ENCODE results near the gene UCK2.

- TF ChIP-seq CTCF (IDR thresholded peaks at IDR 0.05) (no peak), POLR2AphosphoS5 (IDR thresholded peaks at IDR 0.05) (no peak), POLR2A (IDR thresholded peaks at IDR 0.05) (no peak), EP300 (IDR thresholded peaks at IDR 0.05) (no peak)
These were observed 5.9 kb downstream of the UCK2 start for GRCh38 chr1:165833358-165833757.
